ENCODE results near the gene NPIPB8. TPM values are rescaled to one million over a fixed set of nuclear protein-coding genes. Genes with fewer than 3 reads are reported as not detected.

Gene NPIPB8
- total and polyA plus RNA-seq, 2 of the 13 experiments (the other 11 are each of a cell fraction or from before 2014, with no cell fraction given), result 0.49 to 2.3 TPM

GRCh38 chr16:28596840-28597691, 40.8 kb upstream of the NPIPB8 start, which contains the start of gene SULT1A2 (continued):
- TF ChIP-seq, protein P1, sequence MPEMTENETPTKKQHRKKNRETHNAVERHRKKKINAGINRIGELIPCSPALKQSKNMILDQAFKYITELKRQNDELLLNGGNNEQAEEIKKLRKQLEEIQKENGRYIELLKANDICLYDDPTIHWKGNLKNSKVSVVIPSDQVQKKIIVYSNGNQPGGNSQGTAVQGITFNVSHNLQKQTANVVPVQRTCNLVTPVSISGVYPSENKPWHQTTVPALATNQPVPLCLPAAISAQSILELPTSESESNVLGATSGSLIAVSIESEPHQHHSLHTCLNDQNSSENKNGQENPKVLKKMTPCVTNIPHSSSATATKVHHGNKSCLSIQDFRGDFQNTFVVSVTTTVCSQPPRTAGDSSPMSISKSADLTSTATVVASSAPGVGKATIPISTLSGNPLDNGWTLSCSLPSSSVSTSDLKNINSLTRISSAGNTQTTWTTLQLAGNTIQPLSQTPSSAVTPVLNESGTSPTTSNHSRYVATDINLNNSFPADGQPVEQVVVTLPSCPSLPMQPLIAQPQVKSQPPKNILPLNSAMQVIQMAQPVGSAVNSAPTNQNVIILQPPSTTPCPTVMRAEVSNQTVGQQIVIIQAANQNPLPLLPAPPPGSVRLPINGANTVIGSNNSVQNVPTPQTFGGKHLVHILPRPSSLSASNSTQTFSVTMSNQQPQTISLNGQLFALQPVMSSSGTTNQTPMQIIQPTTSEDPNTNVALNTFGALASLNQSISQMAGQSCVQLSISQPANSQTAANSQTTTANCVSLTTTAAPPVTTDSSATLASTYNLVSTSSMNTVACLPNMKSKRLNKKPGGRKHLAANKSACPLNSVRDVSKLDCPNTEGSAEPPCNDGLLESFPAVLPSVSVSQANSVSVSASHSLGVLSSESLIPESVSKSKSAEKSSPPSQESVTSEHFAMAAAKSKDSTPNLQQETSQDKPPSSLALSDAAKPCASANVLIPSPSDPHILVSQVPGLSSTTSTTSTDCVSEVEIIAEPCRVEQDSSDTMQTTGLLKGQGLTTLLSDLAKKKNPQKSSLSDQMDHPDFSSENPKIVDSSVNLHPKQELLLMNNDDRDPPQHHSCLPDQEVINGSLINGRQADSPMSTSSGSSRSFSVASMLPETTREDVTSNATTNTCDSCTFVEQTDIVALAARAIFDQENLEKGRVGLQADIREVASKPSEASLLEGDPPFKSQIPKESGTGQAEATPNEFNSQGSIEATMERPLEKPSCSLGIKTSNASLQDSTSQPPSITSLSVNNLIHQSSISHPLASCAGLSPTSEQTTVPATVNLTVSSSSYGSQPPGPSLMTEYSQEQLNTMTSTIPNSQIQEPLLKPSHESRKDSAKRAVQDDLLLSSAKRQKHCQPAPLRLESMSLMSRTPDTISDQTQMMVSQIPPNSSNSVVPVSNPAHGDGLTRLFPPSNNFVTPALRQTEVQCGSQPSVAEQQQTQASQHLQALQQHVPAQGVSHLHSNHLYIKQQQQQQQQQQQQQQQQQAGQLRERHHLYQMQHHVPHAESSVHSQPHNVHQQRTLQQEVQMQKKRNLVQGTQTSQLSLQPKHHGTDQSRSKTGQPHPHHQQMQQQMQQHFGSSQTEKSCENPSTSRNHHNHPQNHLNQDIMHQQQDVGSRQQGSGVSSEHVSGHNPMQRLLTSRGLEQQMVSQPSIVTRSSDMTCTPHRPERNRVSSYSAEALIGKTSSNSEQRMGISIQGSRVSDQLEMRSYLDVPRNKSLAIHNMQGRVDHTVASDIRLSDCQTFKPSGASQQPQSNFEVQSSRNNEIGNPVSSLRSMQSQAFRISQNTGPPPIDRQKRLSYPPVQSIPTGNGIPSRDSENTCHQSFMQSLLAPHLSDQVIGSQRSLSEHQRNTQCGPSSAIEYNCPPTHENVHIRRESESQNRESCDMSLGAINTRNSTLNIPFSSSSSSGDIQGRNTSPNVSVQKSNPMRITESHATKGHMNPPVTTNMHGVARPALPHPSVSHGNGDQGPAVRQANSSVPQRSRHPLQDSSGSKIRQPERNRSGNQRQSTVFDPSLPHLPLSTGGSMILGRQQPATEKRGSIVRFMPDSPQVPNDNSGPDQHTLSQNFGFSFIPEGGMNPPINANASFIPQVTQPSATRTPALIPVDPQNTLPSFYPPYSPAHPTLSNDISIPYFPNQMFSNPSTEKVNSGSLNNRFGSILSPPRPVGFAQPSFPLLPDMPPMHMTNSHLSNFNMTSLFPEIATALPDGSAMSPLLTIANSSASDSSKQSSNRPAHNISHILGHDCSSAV (CRISPR knock-in tag; IDR thresholded peaks at IDR 0.05; ENCODE audit: borderline replicate concordance), result no peak
- TF ChIP-seq, protein P2, sequence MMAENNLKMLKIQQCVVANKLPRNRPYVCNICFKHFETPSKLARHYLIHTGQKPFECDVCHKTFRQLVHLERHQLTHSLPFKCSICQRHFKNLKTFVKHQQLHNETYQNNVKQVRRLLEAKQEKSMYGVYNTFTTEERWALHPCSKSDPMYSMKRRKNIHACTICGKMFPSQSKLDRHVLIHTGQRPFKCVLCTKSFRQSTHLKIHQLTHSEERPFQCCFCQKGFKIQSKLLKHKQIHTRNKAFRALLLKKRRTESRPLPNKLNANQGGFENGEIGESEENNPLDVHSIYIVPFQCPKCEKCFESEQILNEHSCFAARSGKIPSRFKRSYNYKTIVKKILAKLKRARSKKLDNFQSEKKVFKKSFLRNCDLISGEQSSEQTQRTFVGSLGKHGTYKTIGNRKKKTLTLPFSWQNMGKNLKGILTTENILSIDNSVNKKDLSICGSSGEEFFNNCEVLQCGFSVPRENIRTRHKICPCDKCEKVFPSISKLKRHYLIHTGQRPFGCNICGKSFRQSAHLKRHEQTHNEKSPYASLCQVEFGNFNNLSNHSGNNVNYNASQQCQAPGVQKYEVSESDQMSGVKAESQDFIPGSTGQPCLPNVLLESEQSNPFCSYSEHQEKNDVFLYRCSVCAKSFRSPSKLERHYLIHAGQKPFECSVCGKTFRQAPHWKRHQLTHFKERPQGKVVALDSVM (CRISPR knock-in tag; IDR thresholded peaks at IDR 0.05), result no peak
- TF ChIP-seq SCMH1 (CRISPR knock-in tag; IDR thresholded peaks at IDR 0.05; ENCODE audit: borderline replicate concordance) (no peak), TCF12 (IDR thresholded peaks at IDR 0.05) (no peak), TCF12 (CRISPR knock-in tag; IDR thresholded peaks at IDR 0.05) (no peak), ZNF7 (CRISPR knock-in tag; IDR thresholded peaks at IDR 0.05) (no peak), KDM4B (CRISPR knock-in tag; IDR thresholded peaks at IDR 0.05) (no peak), HMGA1 (CRISPR knock-in tag; conservative IDR thresholded peaks at IDR 0.05) (no peak)
- TF ChIP-seq, protein P3, sequence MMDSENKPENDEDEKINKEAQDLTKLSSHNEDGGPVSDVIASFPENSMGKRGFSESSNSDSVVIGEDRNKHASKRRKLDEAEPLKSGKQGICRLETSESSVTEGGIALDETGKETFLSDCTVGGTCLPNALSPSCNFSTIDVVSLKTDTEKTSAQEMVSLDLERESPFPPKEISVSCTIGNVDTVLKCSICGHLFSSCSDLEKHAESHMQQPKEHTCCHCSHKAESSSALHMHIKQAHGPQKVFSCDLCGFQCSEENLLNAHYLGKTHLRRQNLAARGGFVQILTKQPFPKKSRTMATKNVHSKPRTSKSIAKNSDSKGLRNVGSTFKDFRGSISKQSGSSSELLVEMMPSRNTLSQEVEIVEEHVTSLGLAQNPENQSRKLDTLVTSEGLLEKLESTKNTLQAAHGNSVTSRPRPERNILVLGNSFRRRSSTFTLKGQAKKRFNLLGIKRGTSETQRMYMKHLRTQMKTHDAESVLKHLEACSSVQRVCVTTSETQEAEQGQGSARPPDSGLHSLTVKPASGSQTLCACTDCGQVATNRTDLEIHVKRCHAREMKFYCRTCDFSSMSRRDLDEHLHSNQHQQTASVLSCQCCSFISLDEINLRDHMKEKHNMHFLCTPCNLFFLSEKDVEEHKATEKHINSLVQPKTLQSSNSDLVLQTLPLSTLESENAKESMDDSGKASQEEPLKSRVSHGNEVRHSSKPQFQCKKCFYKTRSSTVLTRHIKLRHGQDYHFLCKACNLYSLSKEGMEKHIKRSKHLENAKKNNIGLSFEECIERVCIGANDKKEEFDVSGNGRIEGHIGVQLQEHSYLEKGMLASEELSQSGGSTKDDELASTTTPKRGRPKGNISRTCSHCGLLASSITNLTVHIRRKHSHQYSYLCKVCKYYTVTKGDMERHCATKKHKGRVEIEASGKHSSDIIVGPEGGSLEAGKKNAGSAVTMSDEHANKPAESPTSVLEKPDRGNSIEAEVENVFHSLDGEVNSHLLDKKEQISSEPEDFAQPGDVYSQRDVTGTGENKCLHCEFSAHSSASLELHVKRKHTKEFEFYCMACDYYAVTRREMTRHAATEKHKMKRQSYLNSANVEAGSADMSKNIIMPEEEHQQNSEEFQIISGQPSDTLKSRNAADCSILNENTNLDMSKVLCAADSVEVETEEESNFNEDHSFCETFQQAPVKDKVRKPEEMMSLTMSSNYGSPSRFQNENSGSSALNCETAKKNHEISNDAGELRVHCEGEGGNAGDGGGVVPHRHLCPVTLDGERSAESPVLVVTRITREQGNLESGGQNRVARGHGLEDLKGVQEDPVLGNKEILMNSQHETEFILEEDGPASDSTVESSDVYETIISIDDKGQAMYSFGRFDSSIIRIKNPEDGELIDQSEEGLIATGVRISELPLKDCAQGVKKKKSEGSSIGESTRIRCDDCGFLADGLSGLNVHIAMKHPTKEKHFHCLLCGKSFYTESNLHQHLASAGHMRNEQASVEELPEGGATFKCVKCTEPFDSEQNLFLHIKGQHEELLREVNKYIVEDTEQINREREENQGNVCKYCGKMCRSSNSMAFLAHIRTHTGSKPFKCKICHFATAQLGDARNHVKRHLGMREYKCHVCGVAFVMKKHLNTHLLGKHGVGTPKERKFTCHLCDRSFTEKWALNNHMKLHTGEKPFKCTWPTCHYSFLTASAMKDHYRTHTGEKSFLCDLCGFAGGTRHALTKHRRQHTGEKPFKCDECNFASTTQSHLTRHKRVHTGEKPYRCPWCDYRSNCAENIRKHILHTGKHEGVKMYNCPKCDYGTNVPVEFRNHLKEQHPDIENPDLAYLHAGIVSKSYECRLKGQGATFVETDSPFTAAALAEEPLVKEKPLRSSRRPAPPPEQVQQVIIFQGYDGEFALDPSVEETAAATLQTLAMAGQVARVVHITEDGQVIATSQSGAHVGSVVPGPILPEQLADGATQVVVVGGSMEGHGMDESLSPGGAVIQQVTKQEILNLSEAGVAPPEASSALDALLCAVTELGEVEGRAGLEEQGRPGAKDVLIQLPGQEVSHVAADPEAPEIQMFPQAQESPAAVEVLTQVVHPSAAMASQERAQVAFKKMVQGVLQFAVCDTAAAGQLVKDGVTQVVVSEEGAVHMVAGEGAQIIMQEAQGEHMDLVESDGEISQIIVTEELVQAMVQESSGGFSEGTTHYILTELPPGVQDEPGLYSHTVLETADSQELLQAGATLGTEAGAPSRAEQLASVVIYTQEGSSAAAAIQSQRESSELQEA (CRISPR knock-in tag; IDR thresholded peaks at IDR 0.05; ENCODE audit: not compliant biosample characterization), result no peak

Data from HepG2 (cell line).